Measurements from ENCODE around the gene SCAI.
"Not testable (repeated sequence)": the region's sequence is repeated elsewhere in the genome, so short reads cannot be mapped to it uniquely, and the experiment has no call there.

SCAI gene

GRCh38 chr9:125038166-125038565, 105.2 kb downstream of the SCAI start:
- DNase-seq (ENCODE audit: low read depth in 1 of 2, low spot score in 1 of 2), result no peak

DNA sequence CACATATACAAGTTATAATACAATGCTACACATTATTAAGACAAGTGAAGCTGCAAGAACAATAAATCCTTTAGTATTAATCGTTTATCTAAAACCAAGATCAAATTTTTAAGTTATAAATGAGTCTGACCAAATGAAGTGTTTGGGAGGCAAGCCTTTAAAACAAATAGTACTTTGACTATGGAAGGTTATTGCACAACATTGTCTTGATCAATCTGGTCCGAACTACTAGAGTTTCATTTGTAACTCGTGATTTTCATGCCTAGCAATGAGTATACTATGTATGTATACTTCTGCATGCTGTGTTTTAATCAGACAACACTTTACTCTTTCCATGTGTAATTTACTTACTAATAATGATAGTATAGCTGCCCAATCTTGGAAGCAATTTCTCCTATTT, 115.3 kb downstream of the SCAI start:
- DNase-seq (ENCODE audit: low read depth in 1 of 2, low spot score in 1 of 2), result no peak

DNA sequence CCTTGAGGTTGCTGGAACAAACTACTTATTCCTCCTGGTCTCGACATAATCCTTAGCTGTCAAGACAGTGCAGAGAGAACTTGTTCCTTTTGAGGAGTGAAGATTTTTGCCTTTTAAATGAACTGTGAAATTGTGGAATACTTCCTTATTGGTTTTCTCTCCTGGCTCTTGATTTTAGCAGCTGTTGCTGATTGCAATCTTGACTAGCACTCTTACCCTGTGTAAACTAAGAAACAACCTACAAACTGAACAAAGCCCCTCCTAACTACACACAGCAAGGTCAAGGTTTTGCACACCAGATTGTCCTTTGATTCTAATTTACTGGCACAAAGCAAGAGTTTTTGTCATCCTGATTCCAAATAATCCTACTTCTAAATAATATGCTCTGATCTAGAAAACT, 118.4 kb downstream of the SCAI start:
- DNase-seq (ENCODE audit: low read depth in 1 of 2, low spot score in 1 of 2), result no peak

DNA sequence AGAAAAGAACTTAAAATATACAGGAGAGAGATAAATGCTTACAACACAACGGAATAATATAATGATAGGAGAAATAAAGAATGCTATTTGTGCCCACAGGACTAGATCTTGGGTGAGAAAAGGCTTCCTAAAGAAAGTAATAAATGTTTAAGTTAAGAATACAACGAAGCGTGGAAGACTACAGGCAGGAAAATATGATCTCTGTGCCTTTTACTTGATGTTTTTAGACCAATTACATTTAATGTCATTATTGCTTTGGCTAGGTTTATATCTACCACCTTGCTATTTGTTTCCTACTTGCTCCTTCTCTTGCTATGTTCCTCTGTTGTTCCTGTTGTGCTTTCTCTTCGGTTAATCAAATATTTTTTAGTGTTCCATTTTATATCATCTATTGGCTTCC, 122.3 kb downstream of the SCAI start:
- no peak for DNase-seq (ENCODE audit: low read depth in 1 of 2, low spot score in 1 of 2)

DNA sequence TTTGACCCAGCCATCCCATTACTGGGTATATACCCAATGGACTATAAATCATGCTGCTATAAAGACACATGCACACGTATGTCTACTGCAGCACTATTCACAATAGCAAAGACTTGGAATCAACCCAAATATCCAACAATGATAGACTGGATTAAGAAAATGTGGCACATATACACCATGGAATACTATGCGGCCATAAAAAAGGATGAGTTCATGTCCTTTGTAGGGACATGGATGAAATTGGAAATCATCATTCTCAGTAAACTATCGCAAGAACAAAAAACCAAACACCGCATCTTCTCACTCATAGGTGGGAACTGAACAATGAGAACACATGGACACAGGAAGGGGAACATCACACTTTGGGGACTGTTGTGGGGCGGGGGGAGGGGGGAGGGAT, 127.7 kb downstream of the SCAI start:
- DNase-seq (ENCODE audit: low read depth in 1 of 2, low spot score in 1 of 2), result not testable (repeated sequence)

DNA sequence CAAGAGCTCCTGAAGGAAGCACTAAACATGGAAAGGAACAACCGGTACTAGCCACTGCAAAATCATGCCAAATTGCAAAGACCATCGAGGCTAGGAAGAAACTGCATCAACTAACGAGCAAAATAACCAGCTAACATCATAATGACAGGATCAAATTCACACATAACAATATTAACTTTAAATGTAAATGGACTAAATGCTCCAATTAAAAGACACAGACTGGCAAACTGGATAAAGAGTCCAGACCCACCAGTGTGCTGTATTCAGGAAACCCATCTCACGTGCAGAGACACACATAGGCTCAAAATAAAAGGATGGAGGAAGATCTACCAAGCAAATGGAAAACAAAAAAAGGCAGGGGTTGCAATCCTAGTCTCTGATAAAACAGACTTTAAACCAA, 131.3 kb downstream of the SCAI start:
- DNase-seq (ENCODE audit: low read depth in 1 of 2, low spot score in 1 of 2), result not testable (repeated sequence)

GRCh38 chr9:125008599-125008998, 134.7 kb downstream of the SCAI start:
- DNase-seq (ENCODE audit: low read depth in 1 of 2, low spot score in 1 of 2), result no peak

DNA sequence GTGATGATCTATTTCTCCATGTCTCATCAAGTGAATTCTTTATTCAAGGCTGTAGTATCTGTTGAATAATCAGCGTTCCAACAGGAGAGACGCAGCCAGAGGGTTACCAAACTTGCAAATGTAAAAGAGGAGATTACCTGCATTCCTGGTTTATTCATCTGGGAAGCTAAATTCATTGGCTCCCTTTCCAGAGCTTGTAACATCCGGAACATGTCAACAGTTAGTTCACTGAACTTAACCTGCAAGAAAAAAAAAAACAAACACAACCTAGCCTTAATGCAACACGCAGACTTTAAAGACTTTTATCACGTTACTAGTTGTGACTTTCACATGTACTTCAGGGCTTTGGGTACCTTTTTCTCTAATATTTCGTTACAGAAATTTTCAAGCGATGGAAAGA, 140.0 kb downstream of the SCAI start:
- no peak for DNase-seq (ENCODE audit: low read depth in 1 of 2, low spot score in 1 of 2)

DNA sequence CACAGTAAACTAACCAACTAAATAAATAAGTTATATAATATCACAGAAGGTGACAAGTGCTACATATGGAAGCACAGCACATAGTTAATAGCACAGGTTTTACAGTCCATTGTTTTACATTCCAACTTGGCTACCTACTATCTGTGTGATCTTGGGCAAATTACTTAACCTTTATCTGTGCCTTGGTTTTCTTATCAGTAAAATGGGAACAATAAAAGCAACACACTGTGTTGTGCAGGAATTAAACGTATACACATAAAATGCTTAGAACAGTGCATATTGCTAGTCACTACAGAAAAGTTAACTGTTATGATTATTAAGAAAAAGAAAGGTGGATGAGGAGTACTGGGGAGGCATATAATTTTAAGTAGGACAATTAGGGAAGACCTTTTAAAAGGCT, 159.6 kb downstream of the SCAI start:
- DNase-seq (ENCODE audit: low read depth in 1 of 2, low spot score in 1 of 2), result no peak

DNA sequence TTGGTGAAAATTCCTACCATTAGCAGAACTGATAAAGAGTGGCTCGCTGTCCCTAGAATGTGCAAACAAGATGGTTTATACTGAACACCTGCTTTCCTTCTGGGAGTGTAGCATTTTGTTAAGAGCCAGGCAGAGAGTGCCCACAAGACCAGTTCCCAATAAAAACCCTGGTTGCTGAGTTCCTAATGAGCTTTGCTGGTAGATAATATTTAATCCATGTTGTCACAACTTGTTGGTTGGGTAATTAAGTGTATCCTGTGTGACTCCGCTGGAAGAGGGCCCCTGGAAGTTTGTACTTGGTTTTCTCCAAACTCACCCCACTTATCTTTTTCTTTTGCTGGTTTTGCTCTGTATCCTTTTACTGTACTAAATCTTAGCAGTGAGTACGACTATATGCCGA, 162.9 kb downstream of the SCAI start:
- no peak for DNase-seq (ENCODE audit: low read depth in 1 of 2, low spot score in 1 of 2)

GRCh38 chr9:124975131-124975530, 168.2 kb downstream of the SCAI start:
- no peak for DNase-seq (ENCODE audit: low read depth in 1 of 2, low spot score in 1 of 2)

- no peak for DNase-seq (ENCODE audit: low read depth in 1 of 2, low spot score in 1 of 2)
Observed at GRCh38 chr9:124973807-124974206, 169.5 kb downstream of the SCAI start.

DNA sequence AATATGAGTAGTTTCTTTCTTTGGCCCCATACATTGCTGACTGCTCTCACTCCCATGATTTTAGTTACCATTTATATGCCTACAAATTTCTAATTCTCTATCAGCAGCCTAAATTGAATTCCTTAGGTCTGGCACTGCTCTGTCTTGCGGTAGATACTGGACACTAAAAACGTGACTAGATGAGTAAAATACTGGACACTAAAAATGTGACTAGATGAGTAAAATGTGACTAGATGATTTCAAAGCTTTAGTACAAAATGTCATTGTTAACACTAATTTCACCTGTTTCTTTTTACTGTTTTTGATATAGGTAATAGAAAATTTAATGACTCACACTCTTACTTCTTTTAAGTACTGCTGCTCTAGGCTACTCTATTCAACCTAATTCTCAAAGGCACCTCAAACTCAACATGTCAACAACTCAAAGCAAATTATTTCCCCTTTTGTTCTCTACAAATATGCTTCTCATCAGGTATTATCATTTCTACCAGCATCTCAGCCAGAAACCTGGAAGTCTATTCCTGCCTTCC, 171.0 kb downstream of the SCAI start:
- DNase-seq (ENCODE audit: low read depth in 1 of 2, low spot score in 1 of 2), result no peak

DNA sequence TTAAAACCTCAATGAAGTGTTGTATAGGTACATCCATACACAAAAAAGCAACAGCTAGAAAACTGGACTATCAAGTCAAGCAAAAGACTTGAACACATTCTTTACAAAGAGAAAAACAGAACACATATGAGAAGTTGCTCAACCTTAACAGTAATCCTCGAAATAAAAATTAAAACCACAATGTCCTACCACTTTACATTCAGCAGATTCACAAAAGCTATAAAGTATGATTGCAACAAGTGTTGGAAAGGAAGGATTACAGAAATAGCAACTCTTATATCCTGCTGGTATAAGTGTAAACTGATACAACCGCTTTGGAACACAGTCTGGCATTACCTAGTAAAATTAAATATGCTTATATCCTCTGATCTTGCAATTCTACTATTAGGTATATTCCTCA, 173.9 kb downstream of the SCAI start:
- DNase-seq (ENCODE audit: low read depth in 1 of 2, low spot score in 1 of 2), result no peak

DNA sequence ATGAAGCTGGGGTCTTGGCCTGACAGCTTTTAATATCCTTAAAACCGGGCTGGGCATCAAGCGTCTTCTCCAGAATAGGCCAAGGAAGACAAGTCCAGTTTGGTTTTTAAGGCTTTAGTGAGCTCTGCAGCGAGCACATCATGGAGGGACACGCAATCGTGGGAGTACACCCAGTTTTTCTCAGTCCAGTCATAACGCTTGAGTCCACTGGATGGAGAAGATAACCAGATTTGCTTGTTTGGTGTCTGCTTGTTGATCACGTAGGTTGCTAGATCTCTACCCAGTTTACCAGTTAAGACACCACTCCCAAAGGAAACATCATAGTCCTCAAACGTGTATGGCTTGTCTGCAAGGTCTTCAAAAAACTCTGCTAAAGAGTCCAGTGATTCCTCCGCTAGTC, 175.1 kb downstream of the SCAI start:
- no peak for DNase-seq (ENCODE audit: low read depth in 1 of 2, low spot score in 1 of 2)

- DNase-seq (ENCODE audit: low read depth in 1 of 2, low spot score in 1 of 2), result not testable (repeated sequence)
Observed at GRCh38 chr9:124965775-124966568, 177.4 kb downstream of the SCAI start.

- no peak for DNase-seq (ENCODE audit: low read depth in 1 of 2, low spot score in 1 of 2)
Observed at GRCh38 chr9:124964604-124965003, 178.7 kb downstream of the SCAI start.

DNA sequence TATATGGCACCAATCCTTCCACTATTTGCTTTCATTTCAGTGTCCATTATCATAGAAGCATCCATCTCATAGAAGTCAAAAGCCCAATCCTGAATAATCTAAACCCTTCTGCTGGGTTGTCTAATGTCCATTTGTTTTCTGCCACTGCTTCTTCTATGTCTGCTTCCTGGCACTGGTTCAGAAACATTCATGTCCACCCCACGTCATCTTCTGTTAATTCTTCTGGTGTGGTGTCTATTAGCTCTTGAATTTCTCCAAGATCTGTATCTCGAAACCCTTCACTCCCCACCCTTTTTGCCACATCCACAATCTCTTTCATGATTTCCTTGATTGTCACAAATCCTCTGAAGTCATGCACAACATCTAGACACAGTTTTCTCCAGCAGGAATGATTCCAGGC, 179.3 kb downstream of the SCAI start:
- DNase-seq (ENCODE audit: low read depth in 1 of 2, low spot score in 1 of 2), result no peak

- DNase-seq (ENCODE audit: low read depth in 1 of 2, low spot score in 1 of 2), result no peak
Observed at GRCh38 chr9:124960409-124960752, 182.9 kb downstream of the SCAI start.

GRCh38 chr9:124959671-124960408, 183.5 kb downstream of the SCAI start:
- not testable (repeated sequence) for DNase-seq (ENCODE audit: low read depth in 1 of 2, low spot score in 1 of 2)

- no peak for DNase-seq (ENCODE audit: low read depth in 1 of 2, low spot score in 1 of 2)
Observed at GRCh38 chr9:124954255-124954654, 189.1 kb downstream of the SCAI start.

GRCh38 chr9:124950050-124950718, 193.1 kb downstream of the SCAI start:
- no peak for DNase-seq (ENCODE audit: low read depth in 1 of 2, low spot score in 1 of 2)

Measured in stimulated activated CD4-positive, alpha-beta T cell treated with anti-CD3 and anti-CD28 coated beads, Interleukin-15, amount 100 ng/mL, for 1 hour (primary cell).